ENCODE results near the gene GCNT1. TPM values are rescaled to one million over a fixed set of nuclear protein-coding genes. Genes with fewer than 3 reads are reported as not detected.

GCNT1 gene
- total and polyA plus RNA-seq, 2 of the 4 experiments (the other 2 are of a cell fraction), result 12.5 to 46.6 TPM

DNA sequence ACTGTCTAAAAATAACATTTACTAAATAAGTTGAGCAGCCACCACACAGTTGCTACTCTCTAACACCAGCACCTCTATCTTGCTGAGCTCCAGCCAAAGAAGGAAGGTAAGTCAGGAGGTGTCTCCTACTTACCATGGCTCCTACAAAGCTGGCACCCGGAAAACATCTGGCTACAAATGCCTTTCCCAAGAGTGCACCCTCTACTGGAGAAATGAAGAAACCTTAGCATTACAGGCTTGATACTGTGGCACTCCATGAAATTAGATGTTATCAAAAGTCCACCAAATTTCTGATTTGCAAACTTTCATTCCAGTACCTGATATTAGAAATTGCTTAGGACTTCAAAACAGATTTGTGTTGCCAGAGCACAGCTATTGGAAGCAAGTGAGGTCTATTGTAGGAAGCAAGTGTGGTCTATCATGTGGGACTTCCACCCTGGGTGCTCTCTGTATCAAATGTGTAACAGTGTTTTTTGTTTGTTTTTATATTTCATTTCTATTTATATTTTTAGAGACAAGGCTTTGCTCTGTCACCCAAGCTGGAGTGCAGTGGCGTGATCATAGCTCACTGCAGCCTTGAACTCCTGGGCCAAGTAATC lies 39.1 kb upstream of the GCNT1 start:
- Histone ChIP-seq H4K5ac (ENCODE audit: low read depth, low read length) (no peak overlapping the region), H2BK120ac (ENCODE audit: low read depth, low read length) (no peak overlapping the region), H4K20me1 (ENCODE audit: insufficient read depth, low read length) (no peaks in the 10 kb centered on the region), H3K18ac (ENCODE audit: low read depth, low read length) (no peak overlapping the region), H3K4me2 (ENCODE audit: low read depth, low read length) (no peak overlapping the region), H3K27ac (ENCODE audit: insufficient read depth, low read length) (no peak overlapping the region), H3K79me1 (ENCODE audit: low read depth in 1 of 2, low read length in 2 of 2) (no peaks in the 10 kb centered on the region), H3K9me1 (ENCODE audit: insufficient read depth, low read length) (no peaks in the 10 kb centered on the region), H3K4ac (ENCODE audit: low read depth, low read length) (no peak overlapping the region), H3K27me3 (ENCODE audit: control insufficient read depth, insufficient read depth, low read length) (no peaks in the 10 kb centered on the region), H2AK9ac (replicated peaks; ENCODE audit: low read depth, low read length, poor library complexity) (no peak overlapping the region), H2AFZ (replicated peaks; ENCODE audit: low read length, poor library complexity) (no peak overlapping the region), H3K9me3 (ENCODE audit: control insufficient read depth, insufficient read depth, low read length) (no peaks in the 10 kb centered on the region), H2BK5ac (ENCODE audit: low read depth, low read length, poor library complexity, severe bottlenecking) (no peak overlapping the region), H4K8ac (ENCODE audit: low read depth in 2 of 2, low read length in 2 of 2) (no peak overlapping the region), H2BK20ac (ENCODE audit: low read depth, low read length) (no peak overlapping the region), H3K4me3 (ENCODE audit: insufficient read depth, low read depth, low read length) (no peak overlapping the region), H3K14ac (replicated peaks; ENCODE audit: low read depth, low read length) (no peak overlapping the region), H3K23ac (ENCODE audit: low read depth, low read length) (no peak overlapping the region), H3K56ac (ENCODE audit: extremely low read depth, insufficient read depth, low read length) (no peak overlapping the region), H2BK15ac (ENCODE audit: low read depth, low read length) (no peak overlapping the region), H3K9ac (ENCODE audit: low read depth, low read length) (no peak overlapping the region), H2AK5ac (ENCODE audit: low read depth, low read length) (no peak overlapping the region), H4K91ac (ENCODE audit: insufficient read depth, low read depth, low read length) (no peak overlapping the region), H3K4me1 (ENCODE audit: control insufficient read depth, insufficient read depth, low read length) (no peaks in the 10 kb centered on the region), H3K36me3 (ENCODE audit: control insufficient read depth, insufficient read depth, low read length) (no peaks in the 10 kb centered on the region)
- in situ Hi-C loops (cut with MboI; ENCODE audit: low sequenced_read_pairs) (no loop called here), intact Hi-C loops (cut with micrococcal nuclease) (no loop called here), dilution Hi-C loops (cut with HindIII; ENCODE audit: low sequenced_read_pairs, unreplicated experiment) (no loop called here)
- ATAC-seq (ENCODE audit: low read depth), result peak; percentile 63
- no peak for DNase-seq
- BruUV-seq (replicated peaks), result no TSS peak
- POLR2A ChIA-PET (ENCODE audit: unreplicated experiment), result no interaction called here
- TF ChIP-seq RAD21 (IDR thresholded peaks at IDR 0.05; ENCODE audit: low read length), result no peak; the same call in 1 of the 2 replicates
- TF ChIP-seq CHD1 (IDR thresholded peaks at IDR 0.05; ENCODE audit: low read depth, low read length), result no peak
- TF ChIP-seq FOS (IDR thresholded peaks at IDR 0.05; ENCODE audit: low read depth, low read length), result no peak
- TF ChIP-seq, protein P1, sequence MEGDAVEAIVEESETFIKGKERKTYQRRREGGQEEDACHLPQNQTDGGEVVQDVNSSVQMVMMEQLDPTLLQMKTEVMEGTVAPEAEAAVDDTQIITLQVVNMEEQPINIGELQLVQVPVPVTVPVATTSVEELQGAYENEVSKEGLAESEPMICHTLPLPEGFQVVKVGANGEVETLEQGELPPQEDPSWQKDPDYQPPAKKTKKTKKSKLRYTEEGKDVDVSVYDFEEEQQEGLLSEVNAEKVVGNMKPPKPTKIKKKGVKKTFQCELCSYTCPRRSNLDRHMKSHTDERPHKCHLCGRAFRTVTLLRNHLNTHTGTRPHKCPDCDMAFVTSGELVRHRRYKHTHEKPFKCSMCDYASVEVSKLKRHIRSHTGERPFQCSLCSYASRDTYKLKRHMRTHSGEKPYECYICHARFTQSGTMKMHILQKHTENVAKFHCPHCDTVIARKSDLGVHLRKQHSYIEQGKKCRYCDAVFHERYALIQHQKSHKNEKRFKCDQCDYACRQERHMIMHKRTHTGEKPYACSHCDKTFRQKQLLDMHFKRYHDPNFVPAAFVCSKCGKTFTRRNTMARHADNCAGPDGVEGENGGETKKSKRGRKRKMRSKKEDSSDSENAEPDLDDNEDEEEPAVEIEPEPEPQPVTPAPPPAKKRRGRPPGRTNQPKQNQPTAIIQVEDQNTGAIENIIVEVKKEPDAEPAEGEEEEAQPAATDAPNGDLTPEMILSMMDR (conservative IDR thresholded peaks at IDR 0.05; ENCODE audit: low read depth, low read length), result peak; percentile 48
- peak; percentile 34; the same call in 1 of the 2 replicates for TF ChIP-seq SMC3 (IDR thresholded peaks at IDR 0.05; ENCODE audit: low read depth, low read length)
- CTCF ChIA-PET, result interaction anchor here (0.7 to 1.8 kb wide), 7 partner anchors 9 to 78 kb away, joined by 3 to 8 read pairs (median 4); partner anchors contain the start of gene RFK
- WGBS, 2 experiments (ENCODE audit: extremely low coverage in 2 of 2, insufficient read length in 1 of 2), result no CpG with 5 or more reads among the region's 2 CpGs
